K562 (cell line): ENCODE results near the gene CNGB1. TPM values are rescaled to one million over a fixed set of nuclear protein-coding genes. Genes with fewer than 3 reads are reported as not detected.

Experiments
- CHD7 ChIP-seq: fragments of 200-600 bp; sonication (generic); IDR thresholded peaks from one replicate; pipeline ENCODE4 v1.6.1; 2012; ENCODE audit warnings: mild to moderate bottlenecking, low read depth, low read length, inconsistent platforms
- CREBBP ChIP-seq: IDR thresholded peaks from one replicate; pipeline ENCODE4 v1.6.1; 2012; ENCODE audit warnings: low read depth, mild to moderate bottlenecking, control low read depth, inconsistent platforms, low read length
- CTBP1 ChIP-seq: fragments of 450-650 bp; IDR thresholded peaks from 2 replicates; pipeline ENCODE4 v1.6.1; 2016; ENCODE audit warnings: borderline replicate concordance
- GABPA ChIP-seq: fragments of 200-800 bp; sonication (Bioruptor generic); conservative IDR thresholded peaks from 2 replicates; pipeline ENCODE4 v1.6.1; 2016; ENCODE audit warnings: low read depth, missing genetic modification characterization, missing compliant biosample characterization
- polyA plus RNA-seq, 8 experiments: library from polyadenylated mRNA; depleted of rRNA in 4 of 8; stranded (reverse) in 5 of 8; unstranded in 3 of 8; fragments of >200 nt; fragmentation: Nextera tagmentation in 2 of 8; fragmentation: Illumina TruSeq in 1 of 8; extraction: Ambion mirVana in 2 of 8; extraction: Trizol in 1 of 8; gene quantifications; 2 replicates each; pipeline versions ENCODE4 v1.2.1 to v1.2.3, GENCODE V29; 2011 to 2014; ENCODE audit warnings: inconsistent platforms in 1 of 8, missing spikeins in 1 of 8
- total RNA-seq, 7 experiments: library from RNA; depleted of rRNA in 6 of 7; stranded (reverse); fragments of >200 nt in 6 of 7; fragmentation: Illumina TruSeq in 2 of 7; extraction: Trizol in 2 of 7; gene quantifications; 2 replicates each; pipeline versions ENCODE4 v1.2.1 to v1.2.3, GENCODE V29; 2011 to 2021; ENCODE audit warnings: low replicate concordance in 1 of 7
- TF ChIP-seq, protein P1 (sequence below): fragments of 450-650 bp; IDR thresholded peaks from 2 replicates; pipeline ENCODE4 v1.6.1; 2016; ENCODE audit warnings: antibody characterized with exemption
- TF ChIP-seq, protein P2 (sequence below): sonication (generic); formaldehyde crosslinking; IDR thresholded peaks from 2 replicates; pipeline ENCODE4 v1.8.0; 2022; ENCODE audit warnings: missing genetic modification reagents, mild to moderate bottlenecking, borderline replicate concordance

The CNGB1 gene
- total and polyA plus RNA-seq, 9 of the 15 experiments (the other 6 are each of a cell fraction or from before 2014, with no cell fraction given), result not detected

- TF ChIP-seq CHD7, result no peak
- TF ChIP-seq CTBP1, result no peak
- no peak for TF ChIP-seq GABPA (tag)
- TF ChIP-seq, protein P1, sequence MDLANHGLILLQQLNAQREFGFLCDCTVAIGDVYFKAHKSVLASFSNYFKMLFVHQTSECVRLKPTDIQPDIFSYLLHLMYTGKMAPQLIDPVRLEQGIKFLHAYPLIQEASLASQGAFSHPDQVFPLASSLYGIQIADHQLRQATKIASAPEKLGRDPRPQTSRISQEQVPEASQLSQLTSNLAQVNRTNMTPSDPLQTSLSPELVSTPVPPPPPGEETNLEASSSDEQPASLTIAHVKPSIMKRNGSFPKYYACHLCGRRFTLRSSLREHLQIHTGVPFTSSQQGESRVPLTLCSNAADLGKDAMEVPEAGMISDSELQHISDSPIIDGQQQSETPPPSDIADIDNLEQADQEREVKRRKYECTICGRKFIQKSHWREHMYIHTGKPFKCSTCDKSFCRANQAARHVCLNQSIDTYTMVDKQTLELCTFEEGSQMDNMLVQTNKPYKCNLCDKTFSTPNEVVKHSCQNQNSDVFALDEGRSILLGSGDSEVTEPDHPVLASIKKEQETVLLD, result no peak
- TF ChIP-seq CREBBP, result no peak
- TF ChIP-seq, protein P2, sequence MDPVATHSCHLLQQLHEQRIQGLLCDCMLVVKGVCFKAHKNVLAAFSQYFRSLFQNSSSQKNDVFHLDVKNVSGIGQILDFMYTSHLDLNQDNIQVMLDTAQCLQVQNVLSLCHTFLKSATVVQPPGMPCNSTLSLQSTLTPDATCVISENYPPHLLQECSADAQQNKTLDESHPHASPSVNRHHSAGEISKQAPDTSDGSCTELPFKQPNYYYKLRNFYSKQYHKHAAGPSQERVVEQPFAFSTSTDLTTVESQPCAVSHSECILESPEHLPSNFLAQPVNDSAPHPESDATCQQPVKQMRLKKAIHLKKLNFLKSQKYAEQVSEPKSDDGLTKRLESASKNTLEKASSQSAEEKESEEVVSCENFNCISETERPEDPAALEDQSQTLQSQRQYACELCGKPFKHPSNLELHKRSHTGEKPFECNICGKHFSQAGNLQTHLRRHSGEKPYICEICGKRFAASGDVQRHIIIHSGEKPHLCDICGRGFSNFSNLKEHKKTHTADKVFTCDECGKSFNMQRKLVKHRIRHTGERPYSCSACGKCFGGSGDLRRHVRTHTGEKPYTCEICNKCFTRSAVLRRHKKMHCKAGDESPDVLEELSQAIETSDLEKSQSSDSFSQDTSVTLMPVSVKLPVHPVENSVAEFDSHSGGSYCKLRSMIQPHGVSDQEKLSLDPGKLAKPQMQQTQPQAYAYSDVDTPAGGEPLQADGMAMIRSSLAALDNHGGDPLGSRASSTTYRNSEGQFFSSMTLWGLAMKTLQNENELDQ (CRISPR knock-in tag), result no peak
These were observed 22.5 kb upstream of the CNGB1 start (continued) for GRCh38 chr16:57993438-57993837.
